Testis (tissue), 3 donors: Measurements from ENCODE around the gene ZCCHC7. TPM values are rescaled to one million over a fixed set of nuclear protein-coding genes. Genes with fewer than 3 reads are reported as not detected.

Experiments
- DNase-seq: peaks from one replicate; pipeline ENCODE4 v3.0.0-alpha.2; 2019
- H3K27ac ChIP-seq, 2 donors: fragments of 200-600 bp; sonication (generic); one replicate each; pipeline ENCODE4 v1.5.1; 2019
- H3K27me3 ChIP-seq: fragments of 200-600 bp; sonication (generic); one replicate; pipeline ENCODE4 v1.5.1; 2019
- H3K36me3 ChIP-seq: fragments of 200-600 bp; sonication (generic); one replicate; pipeline ENCODE4 v1.5.1; 2017; ENCODE audit warnings: low read depth; ENCODE audit errors: missing control alignments
- H3K4me1 ChIP-seq: fragments of 200-600 bp; sonication (generic); one replicate; pipeline ENCODE4 v1.5.1; 2019
- H3K4me3 ChIP-seq, 2 donors: fragments of 200-600 bp; sonication (generic); one replicate each; pipeline ENCODE4 v1.5.1; 2017 to 2019
- H3K9me3 ChIP-seq: fragments of 200-600 bp; sonication (generic); one replicate; pipeline ENCODE4 v1.5.1; 2017
- POLR2A ChIP-seq: fragments of 450-650 bp; IDR thresholded peaks from one replicate; pipeline ENCODE4 v1.6.1; 2017; ENCODE audit warnings: antibody characterized with exemption, mild to moderate bottlenecking, moderate library complexity
- WGBS, 2 donors: methylation state at CpG; one replicate each; pipeline ENCODE4 v1.1.5; 2018; 5-methylcytosine and 5-hydroxymethylcytosine counted together
- intact Hi-C: fragments of 100-400 bp; cut with DNase I; formaldehyde crosslinking; loops from one replicate; pipeline ENCODE4 v1.15.1; 2023; ENCODE audit warnings: low total_unique reads
- polyA plus RNA-seq: library from polyadenylated mRNA; stranded (reverse); fragments of 350-450 nt; fragmentation: Illumina TruSeq; extraction: RNeasy Lipid Tissue Mini Kit (QIAGEN cat#74804); gene quantifications from one replicate; pipeline ENCODE4 v1.2.3, GENCODE V29; 2014; ENCODE audit warnings: low read depth, low replicate concordance; ENCODE audit not compliant: insufficient read depth
- total RNA-seq, 2 donors: library from RNA; depleted of rRNA; stranded (reverse); fragments of >200 nt; gene quantifications; one replicate each; pipeline ENCODE4 v1.2.3, GENCODE V29; 2016
- TF ChIP-seq, protein P1 (sequence below), 3 experiments: fragments of 450-650 bp in 2 of 3; fragments of 200-600 bp in 1 of 3; sonication (generic) in 1 of 3; IDR thresholded peaks; one replicate each; pipeline ENCODE4 v1.5.1; 2016 to 2019; ENCODE audit warnings: antibody characterized with exemption in 3 of 3, mild to moderate bottlenecking in 2 of 3, moderate library complexity in 1 of 3

Gene ZCCHC7
- total and polyA plus RNA-seq, 3 donors from 2014 or later: 14.4 to 20.6 (median 18.5) TPM

DNA sequence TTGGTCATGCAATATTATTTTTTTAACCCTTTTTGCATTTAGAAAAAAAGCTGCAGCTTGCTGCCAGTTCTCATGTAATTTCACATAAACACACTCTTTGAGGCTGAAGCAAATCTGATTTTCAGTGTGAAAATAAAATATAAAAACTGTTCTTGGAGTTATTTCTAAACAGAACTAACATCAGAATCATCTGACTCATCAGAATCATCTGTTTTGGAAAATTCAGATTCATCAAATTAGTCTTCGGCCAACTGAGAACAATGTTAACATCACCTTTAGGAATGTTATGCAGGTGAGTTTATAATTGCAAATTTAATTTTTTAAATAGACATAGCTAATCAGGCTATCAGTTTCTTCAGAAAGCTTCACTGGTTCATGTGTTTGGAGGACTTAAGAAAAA lies 45.3 kb downstream of the ZCCHC7 start:
- intact Hi-C loops: no loop called here

DNA sequence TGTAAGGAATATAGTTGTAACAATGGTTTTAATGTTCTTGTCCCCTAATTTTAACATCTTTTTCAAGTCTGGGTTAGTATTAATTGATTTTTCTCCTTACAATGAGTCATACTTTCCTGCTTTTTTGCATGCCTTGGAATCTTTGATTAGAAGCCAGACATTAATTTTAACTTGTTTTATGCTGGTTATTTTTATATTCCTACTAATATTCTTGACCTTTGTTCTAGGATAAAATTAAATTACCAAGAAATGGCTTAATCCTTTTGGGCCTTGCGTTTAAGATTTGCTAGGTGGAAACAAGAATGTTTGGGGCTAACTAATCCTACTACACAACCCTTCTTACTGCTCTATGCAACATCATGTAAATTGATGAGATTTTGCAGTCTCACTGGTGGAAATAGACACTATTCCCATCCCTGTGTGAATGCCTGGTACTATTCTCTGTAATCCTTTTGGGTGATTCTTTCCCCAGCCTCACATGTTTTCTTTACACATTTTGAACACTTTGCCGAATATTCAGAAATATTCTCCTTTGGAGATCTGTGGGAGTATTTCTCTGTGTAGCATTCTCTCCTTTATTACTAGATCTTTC lies 47.2 kb downstream of the ZCCHC7 start:
- no peak for TF ChIP-seq POLR2A
- TF ChIP-seq, protein P1, sequence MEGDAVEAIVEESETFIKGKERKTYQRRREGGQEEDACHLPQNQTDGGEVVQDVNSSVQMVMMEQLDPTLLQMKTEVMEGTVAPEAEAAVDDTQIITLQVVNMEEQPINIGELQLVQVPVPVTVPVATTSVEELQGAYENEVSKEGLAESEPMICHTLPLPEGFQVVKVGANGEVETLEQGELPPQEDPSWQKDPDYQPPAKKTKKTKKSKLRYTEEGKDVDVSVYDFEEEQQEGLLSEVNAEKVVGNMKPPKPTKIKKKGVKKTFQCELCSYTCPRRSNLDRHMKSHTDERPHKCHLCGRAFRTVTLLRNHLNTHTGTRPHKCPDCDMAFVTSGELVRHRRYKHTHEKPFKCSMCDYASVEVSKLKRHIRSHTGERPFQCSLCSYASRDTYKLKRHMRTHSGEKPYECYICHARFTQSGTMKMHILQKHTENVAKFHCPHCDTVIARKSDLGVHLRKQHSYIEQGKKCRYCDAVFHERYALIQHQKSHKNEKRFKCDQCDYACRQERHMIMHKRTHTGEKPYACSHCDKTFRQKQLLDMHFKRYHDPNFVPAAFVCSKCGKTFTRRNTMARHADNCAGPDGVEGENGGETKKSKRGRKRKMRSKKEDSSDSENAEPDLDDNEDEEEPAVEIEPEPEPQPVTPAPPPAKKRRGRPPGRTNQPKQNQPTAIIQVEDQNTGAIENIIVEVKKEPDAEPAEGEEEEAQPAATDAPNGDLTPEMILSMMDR (IDR thresholded peaks at IDR 0.05): no peak
- no peaks in the 10 kb centered on the region for H3K9me3 ChIP-seq
- H3K27ac ChIP-seq: no peak overlapping the region
- no peaks in the 10 kb centered on the region for H3K27me3 ChIP-seq
- intact Hi-C loops: no loop called here
- H3K4me1 ChIP-seq: no peaks in the 10 kb centered on the region
- no peak for DNase-seq
- 85 to 90% methylated on average over 2 of the region's 2 CpGs for WGBS, 2 donors
- H3K4me3 ChIP-seq: no peak overlapping the region
- H3K36me3 ChIP-seq: no peaks in the 10 kb centered on the region

More for the DNA sequence above, 45.3 kb downstream of the ZCCHC7 start:
- H3K27me3 ChIP-seq: no peaks in the 10 kb centered on the region
- no peaks in the 10 kb centered on the region for H3K9me3 ChIP-seq
- H3K4me1 ChIP-seq: no peaks in the 10 kb centered on the region
- H3K4me3 ChIP-seq: no peak overlapping the region
- WGBS, 2 donors: 93 to 100% methylated on average over 1 of the region's 1 CpG
- no peak overlapping the region for H3K27ac ChIP-seq
- H3K36me3 ChIP-seq: no peaks in the 10 kb centered on the region
- no peak for TF ChIP-seq POLR2A
- TF ChIP-seq, protein P1 (IDR thresholded peaks at IDR 0.05): no peak
- no peak for DNase-seq

DNA sequence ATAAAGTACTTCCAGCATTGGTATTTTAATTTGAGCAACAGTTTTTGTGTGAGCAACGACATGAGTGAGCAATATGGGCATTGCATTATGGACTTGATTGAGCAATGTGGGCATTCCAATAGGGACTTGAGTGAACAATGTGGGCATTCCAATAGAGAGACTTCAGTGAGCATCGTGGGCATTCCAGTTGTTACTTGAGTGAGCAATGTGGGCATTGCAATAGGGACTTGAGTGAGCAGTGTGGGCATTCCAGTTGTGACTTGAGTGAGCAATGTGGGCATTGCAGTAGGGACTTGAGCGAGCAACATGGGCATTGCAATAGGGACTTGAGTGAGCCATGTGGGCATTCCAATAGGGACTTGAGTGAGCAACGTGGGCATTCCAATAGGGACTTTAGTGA lies 52.2 kb downstream of the ZCCHC7 start:
- Histone ChIP-seq H3K36me3 (no peaks in the 10 kb centered on the region), H3K4me1 (no peaks in the 10 kb centered on the region), H3K4me3 (no peak overlapping the region), H3K27me3 (no peaks in the 10 kb centered on the region), H3K27ac (no peak overlapping the region), H3K9me3 (no peaks in the 10 kb centered on the region)
- no peak for TF ChIP-seq POLR2A
- WGBS, 2 donors: 93 to 95% methylated on average over 4 of the region's 4 CpGs
- DNase-seq: no peak
- intact Hi-C loops: no loop called here

DNA sequence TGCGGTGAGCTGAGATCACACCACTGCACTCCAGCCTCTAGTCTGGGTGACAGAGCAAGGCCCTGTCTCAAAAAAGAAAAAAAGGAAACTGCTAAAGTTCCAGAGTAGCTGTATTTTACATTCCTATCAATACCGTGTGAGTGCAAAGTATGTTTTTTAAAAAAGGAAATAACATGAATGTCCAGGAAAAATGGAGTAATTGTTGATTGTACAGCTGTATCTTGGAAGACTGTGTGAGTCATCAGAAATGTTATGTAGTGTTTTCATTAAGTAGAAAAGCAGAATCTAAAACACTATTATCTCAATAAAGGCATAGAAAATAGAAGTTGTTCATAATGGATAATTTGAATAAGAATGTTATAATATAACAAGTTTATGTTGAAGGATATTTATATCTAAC lies 53.9 kb downstream of the ZCCHC7 start:
- Histone ChIP-seq H3K9me3 (no peaks in the 10 kb centered on the region), H3K4me1 (no peaks in the 10 kb centered on the region), H3K27me3 (no peaks in the 10 kb centered on the region), H3K27ac (no peak overlapping the region), H3K4me3 (no peak overlapping the region), H3K36me3 (no peaks in the 10 kb centered on the region)
- WGBS, 2 donors: 72 to 80% methylated on average over 2 of the region's 2 CpGs
- TF ChIP-seq, protein P1 (IDR thresholded peaks at IDR 0.05): no peak
- TF ChIP-seq POLR2A: no peak
- intact Hi-C loops: no loop called here
- DNase-seq: no peak

DNA sequence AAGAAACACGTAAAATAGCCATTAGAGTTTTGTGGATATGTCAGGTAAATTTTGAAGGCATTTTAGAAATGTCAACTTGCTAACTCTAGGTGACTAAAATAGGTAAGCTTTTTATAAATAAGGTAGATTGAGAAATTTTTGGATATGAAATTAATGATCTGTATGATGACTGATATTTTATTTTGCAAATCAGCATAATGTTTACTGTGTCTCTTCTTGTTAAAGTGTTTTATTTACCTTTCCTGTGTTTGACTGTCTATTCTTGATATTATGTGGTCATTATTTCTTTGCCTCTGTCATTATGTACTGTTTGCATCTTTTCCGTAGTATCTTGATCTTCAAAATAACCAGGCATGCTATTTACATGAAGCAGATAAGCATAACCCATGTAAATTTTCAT lies 58.4 kb downstream of the ZCCHC7 start:
- TF ChIP-seq, protein P1 (IDR thresholded peaks at IDR 0.05): no peak
- TF ChIP-seq POLR2A: no peak
- intact Hi-C loops: no loop called here
- H3K27ac ChIP-seq: no peak overlapping the region
- no peaks in the 10 kb centered on the region for H3K36me3 ChIP-seq
- no peak overlapping the region for H3K4me3 ChIP-seq
- H3K9me3 ChIP-seq: no peaks in the 10 kb centered on the region
- no peaks in the 10 kb centered on the region for H3K27me3 ChIP-seq
- WGBS, 2 donors: 91 to 97% methylated on average over 2 of the region's 2 CpGs
- no peaks in the 10 kb centered on the region for H3K4me1 ChIP-seq
- DNase-seq: no peak
